Measurements from ENCODE around the gene ITFG1. TPM values are rescaled to one million over a fixed set of nuclear protein-coding genes. Genes with fewer than 3 reads are reported as not detected.
"Not testable (repeated sequence)": the region's sequence is repeated elsewhere in the genome, so short reads cannot be mapped to it uniquely, and the experiment has no call there.

Gene ITFG1
- total RNA-seq, 1 donor from 2014 or later: 50.0 TPM

DNA sequence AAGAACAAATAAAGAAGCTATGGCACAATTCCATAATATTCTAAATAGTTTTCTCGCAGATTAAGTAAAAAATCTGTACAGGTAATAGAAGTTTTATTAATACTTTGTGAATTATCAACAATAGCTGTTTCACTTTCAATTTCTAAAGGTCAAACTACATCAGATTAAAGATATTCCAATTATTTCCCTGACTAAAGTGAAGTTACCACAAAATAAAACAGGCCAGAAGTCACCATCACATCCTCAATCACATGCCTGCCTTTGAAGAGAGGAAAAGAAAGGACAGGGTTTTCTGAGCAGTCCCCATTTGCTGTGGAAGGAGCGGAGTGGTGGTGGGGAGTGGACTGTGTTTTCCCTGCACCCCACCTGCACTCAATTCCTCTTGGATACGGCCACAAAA lies 11.1 kb downstream of the ITFG1 start:
- no peak for DNase-seq

DNA sequence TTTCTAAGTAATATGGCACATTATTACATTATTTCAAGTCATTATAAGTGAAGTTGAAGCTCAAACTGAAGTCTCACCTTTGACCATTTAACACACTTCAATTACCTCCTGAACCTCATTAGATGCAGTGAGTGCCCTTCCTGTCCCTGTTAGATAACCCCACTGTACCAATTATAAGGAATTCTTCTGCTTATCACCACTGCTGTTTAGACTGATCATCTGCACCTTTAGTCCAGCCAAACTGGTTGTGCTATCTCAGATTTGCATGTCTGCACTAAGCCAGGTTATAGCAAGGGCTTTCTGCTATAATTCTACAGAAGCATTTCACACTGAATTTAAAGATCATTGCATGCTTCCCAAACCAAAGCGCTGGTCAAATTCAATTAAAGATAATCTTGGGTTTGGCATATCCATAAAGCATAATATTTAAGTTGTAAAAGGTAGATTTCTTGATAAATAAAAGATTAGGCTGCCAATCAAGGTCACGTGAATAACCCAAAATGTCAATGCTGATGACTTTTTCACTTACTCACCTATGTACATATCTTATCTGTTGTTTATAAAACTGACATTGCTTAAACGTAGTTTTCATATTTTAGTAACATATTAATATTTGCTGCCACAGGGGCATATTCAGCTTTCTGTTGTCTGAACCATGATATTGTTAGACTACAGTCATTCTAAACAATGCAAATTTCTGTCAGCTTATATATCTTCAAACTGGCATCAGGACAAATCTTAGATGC lies 11.9 kb downstream of the ITFG1 start:
- H3K27me3 ChIP-seq (ENCODE audit: low read depth): no peaks in the 10 kb centered on the region
- peaks cover 54% of the 10 kb centered on the region for H3K36me3 ChIP-seq
- TF ChIP-seq, protein P1, sequence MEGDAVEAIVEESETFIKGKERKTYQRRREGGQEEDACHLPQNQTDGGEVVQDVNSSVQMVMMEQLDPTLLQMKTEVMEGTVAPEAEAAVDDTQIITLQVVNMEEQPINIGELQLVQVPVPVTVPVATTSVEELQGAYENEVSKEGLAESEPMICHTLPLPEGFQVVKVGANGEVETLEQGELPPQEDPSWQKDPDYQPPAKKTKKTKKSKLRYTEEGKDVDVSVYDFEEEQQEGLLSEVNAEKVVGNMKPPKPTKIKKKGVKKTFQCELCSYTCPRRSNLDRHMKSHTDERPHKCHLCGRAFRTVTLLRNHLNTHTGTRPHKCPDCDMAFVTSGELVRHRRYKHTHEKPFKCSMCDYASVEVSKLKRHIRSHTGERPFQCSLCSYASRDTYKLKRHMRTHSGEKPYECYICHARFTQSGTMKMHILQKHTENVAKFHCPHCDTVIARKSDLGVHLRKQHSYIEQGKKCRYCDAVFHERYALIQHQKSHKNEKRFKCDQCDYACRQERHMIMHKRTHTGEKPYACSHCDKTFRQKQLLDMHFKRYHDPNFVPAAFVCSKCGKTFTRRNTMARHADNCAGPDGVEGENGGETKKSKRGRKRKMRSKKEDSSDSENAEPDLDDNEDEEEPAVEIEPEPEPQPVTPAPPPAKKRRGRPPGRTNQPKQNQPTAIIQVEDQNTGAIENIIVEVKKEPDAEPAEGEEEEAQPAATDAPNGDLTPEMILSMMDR (IDR thresholded peaks at IDR 0.05): no peak
- H3K4me3 ChIP-seq: no peak overlapping the region
- H3K4me1 ChIP-seq: peaks cover 4% of the 10 kb centered on the region
- no peak overlapping the region for H3K27ac ChIP-seq
- no peaks in the 10 kb centered on the region for H3K9me3 ChIP-seq
- intact Hi-C loops (cut with DNase I): no loop called here
- no peak for DNase-seq
- ATAC-seq: no peak

More for the DNA sequence above, 11.1 kb downstream of the ITFG1 start:
- Histone ChIP-seq H3K9me3 (no peaks in the 10 kb centered on the region), H3K27ac (no peak overlapping the region), H3K4me3 (no peak overlapping the region), H3K36me3 (peaks cover 60% of the 10 kb centered on the region), H3K27me3 (ENCODE audit: low read depth) (no peaks in the 10 kb centered on the region), H3K4me1 (peaks cover 4% of the 10 kb centered on the region)
- TF ChIP-seq, protein P1 (IDR thresholded peaks at IDR 0.05): no peak
- intact Hi-C loops (cut with DNase I): no loop called here
- ATAC-seq: no peak

DNA sequence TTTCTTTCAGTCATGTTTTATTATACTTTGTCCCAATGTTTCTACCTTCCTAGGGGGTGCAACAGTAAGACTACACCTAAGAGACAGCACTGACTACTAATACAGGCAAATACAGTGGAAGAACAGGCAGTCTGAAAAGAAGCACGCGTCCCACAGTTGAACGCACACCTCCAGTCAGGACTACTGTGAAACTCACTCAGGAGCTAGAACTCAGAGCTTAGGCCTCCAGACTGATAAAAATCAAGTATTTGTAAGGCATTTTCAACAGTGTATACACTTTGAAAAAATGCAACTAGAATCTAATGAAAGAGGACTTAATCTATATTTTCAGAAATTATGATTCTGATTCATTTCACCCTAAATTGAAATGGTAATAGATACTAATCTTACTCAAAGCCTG lies 14.4 kb downstream of the ITFG1 start:
- no peak for ATAC-seq
- intact Hi-C loops (cut with DNase I): no loop called here
- Histone ChIP-seq H3K27me3 (ENCODE audit: low read depth) (no peaks in the 10 kb centered on the region), H3K4me1 (peaks cover 4% of the 10 kb centered on the region), H3K27ac (no peak overlapping the region), H3K36me3 (peaks cover 29% of the 10 kb centered on the region), H3K9me3 (no peaks in the 10 kb centered on the region), H3K4me3 (no peak overlapping the region)
- DNase-seq: no peak
- TF ChIP-seq, protein P1 (IDR thresholded peaks at IDR 0.05): no peak

DNA sequence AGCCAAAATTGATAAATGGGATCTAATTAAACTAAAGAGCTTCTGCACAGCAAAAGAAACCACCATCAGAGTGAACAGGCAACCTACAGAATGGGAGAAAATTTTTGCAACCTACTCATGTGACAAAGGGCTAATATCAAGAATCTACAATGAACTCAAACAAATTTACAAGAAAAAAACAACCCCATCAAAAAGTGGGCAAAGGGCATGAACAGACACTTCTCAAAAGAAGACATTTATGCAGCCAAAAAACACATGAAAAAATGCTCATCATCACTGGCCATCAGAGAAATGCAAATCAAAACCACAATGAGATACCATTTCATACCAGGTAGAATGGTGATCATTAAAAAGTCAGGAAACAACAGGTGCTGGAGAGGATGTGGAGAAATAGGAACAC lies 18.0 kb downstream of the ITFG1 start:
- peaks cover 12% of the 10 kb centered on the region for H3K36me3 ChIP-seq
- ATAC-seq; H3K4me1 ChIP-seq; intact Hi-C loops (cut with DNase I); H3K27ac ChIP-seq; DNase-seq; H3K4me3 ChIP-seq; H3K9me3 ChIP-seq; H3K27me3 ChIP-seq (ENCODE audit: low read depth): not testable (repeated sequence)

DNA sequence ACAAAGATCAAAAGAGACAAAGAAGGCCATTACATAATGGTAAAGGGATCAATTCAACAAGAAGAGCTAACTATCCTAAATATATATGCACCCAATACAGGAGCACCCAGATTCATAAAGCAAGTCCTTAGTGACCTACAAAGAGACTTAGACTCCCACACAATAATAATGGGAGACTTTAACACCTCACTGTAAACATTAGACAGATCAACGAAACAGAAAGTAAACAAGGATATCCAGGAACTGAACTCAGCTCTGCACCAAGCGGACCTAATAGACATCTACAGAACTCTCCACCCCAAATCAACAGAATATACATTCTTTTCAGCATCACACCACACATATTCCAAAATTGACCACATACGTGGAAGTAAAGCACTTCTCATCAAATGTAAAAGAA lies 20.8 kb downstream of the ITFG1 start:
- DNase-seq; H3K27me3 ChIP-seq (ENCODE audit: low read depth): not testable (repeated sequence)

DNA sequence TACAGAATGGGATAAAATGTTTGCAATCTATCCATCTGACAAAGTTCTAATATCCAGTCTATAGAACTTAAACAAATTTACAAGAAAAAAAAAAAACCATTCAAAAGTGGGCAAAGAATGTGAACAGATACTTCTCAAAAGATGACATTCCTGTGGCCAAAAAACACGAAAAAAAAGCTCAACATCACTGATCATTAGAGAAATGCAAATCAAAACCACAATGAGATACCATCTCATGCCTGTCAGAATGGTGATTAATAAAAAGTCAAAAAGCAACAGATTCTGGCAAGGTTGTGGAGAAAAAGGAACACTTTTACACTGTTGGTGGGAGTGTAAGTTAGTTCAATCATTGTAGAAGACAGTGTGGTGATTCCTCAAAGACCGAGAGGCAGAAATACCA lies 26.6 kb downstream of the ITFG1 start:
- DNase-seq; H3K36me3 ChIP-seq; H3K27ac ChIP-seq; intact Hi-C loops (cut with DNase I); ATAC-seq; H3K4me3 ChIP-seq; H3K9me3 ChIP-seq; H3K27me3 ChIP-seq (ENCODE audit: low read depth); H3K4me1 ChIP-seq: not testable (repeated sequence)

More for the DNA sequence above, 20.8 kb downstream of the ITFG1 start:
- H3K9me3 ChIP-seq; H3K27ac ChIP-seq; intact Hi-C loops (cut with DNase I); H3K36me3 ChIP-seq; ATAC-seq; H3K4me3 ChIP-seq; H3K4me1 ChIP-seq: not testable (repeated sequence)

DNA sequence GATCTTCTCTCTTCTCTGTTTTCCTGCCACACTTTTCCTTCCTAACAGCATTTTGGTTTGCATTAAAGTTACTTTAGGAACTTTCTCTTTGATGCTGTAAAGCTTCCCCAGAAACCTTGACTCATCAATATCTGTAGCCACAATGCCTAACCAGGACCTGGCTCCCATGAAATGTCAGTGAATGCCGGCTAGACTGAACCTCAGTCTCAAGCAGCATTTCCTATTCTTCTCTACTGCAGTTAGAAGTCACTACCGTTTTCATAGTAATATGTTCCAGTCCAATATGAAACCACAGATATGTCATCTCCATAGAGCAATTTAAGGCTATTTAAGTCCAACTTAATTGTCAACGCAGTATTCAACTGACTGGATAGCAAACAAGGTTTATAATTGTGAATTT lies 28.9 kb downstream of the ITFG1 start:
- ATAC-seq (no peak), DNase-seq (no peak)
- Histone ChIP-seq H3K27me3 (ENCODE audit: low read depth) (no peaks in the 10 kb centered on the region), H3K27ac (no peak overlapping the region), H3K9me3 (no peaks in the 10 kb centered on the region), H3K4me3 (no peak overlapping the region), H3K4me1 (no peaks in the 10 kb centered on the region), H3K36me3 (peaks cover 14% of the 10 kb centered on the region)
- intact Hi-C loops (cut with DNase I): no loop called here
- TF ChIP-seq, protein P1 (IDR thresholded peaks at IDR 0.05): no peak

All from lower lobe of right lung (tissue), 2 donors.